HepG2 (cell line): ENCODE results near the gene TRIM25. TPM values are rescaled to one million over a fixed set of nuclear protein-coding genes. Genes with fewer than 3 reads are reported as not detected.

Experiments used
- MIXL1 ChIP-seq: IDR thresholded peaks from 2 replicates; pipeline ENCODE4 v1.6.1; 2016
- PTBP1 ChIP-seq: fragments of 200-400 bp; formaldehyde crosslinking; IDR thresholded peaks from 2 replicates; pipeline ENCODE4 v1.6.1; 2018; ENCODE audit warnings: low read length, low read depth; ENCODE audit not compliant: poor library complexity, severe bottlenecking
- SOX6 ChIP-seq, 2 experiments: fragments of 450-650 bp in 1 of 2; sonication (generic) in 1 of 2; formaldehyde crosslinking in 1 of 2; IDR thresholded peaks; 2 replicates each; pipeline versions ENCODE4 v1.4.0 to v1.6.1; 2017 to 2020; ENCODE audit warnings: antibody characterized with exemption in 1 of 2, mild to moderate bottlenecking in 1 of 2, missing genetic modification reagents in 1 of 2
- ZNF143 ChIP-seq: sonication (generic); formaldehyde crosslinking; IDR thresholded peaks from 2 replicates; pipeline ENCODE4 v1.4.0; 2020; ENCODE audit warnings: missing genetic modification reagents
- ZNF660 ChIP-seq: sonication (generic); formaldehyde crosslinking; IDR thresholded peaks from 2 replicates; pipeline ENCODE4 v1.5.1; 2020; ENCODE audit warnings: mild to moderate bottlenecking, low read depth, missing genetic modification reagents, borderline replicate concordance
- polyA plus RNA-seq, 8 experiments: library from polyadenylated mRNA; depleted of rRNA in 3 of 8; stranded (reverse) in 7 of 8; unstranded in 1 of 8; fragments of >200 nt; fragmentation: Illumina TruSeq in 4 of 8; extraction: Trizol in 4 of 8; gene quantifications; 2 replicates each; pipeline versions ENCODE4 v1.2.1 to v1.2.3, GENCODE V29; 2011 to 2016; ENCODE audit warnings: low read depth in 4 of 8, missing spikeins in 1 of 8, mixed read lengths in 1 of 8; ENCODE audit not compliant: insufficient read depth in 1 of 8
- total RNA-seq, 5 experiments: library from RNA; depleted of rRNA; stranded (reverse); fragments of >200 nt; fragmentation: Illumina TruSeq; extraction: Trizol; gene quantifications; 2 replicates each; pipeline ENCODE4 v1.2.3, GENCODE V29; 2016; ENCODE audit warnings: low read depth in 1 of 5
- TF ChIP-seq, protein P1 (sequence below): sonication (generic); formaldehyde crosslinking; IDR thresholded peaks from 2 replicates; pipeline ENCODE4 v1.4.0; 2020; ENCODE audit warnings: missing genetic modification reagents, borderline replicate concordance
- TF ChIP-seq, protein P2 (sequence below): IDR thresholded peaks from 2 replicates; pipeline ENCODE4 v1.6.1; 2016; ENCODE audit warnings: low read depth, missing genetic modification reagents, missing compliant biosample characterization

Gene TRIM25
- total and polyA plus RNA-seq, 2 of the 13 experiments (the other 11 are each of a cell fraction or from before 2014, with no cell fraction given): 30.8 to 42.2 TPM

GRCh38 chr17:56960596-56961538 lies 47.0 kb upstream of the TRIM25 start, which contains the start of gene COIL (continued):
- 0 out of 2 replicates have a peak, but pooled peaks have one; percentile 39 for TF ChIP-seq ZNF143 (CRISPR knock-in tag)
- TF ChIP-seq, protein P1, sequence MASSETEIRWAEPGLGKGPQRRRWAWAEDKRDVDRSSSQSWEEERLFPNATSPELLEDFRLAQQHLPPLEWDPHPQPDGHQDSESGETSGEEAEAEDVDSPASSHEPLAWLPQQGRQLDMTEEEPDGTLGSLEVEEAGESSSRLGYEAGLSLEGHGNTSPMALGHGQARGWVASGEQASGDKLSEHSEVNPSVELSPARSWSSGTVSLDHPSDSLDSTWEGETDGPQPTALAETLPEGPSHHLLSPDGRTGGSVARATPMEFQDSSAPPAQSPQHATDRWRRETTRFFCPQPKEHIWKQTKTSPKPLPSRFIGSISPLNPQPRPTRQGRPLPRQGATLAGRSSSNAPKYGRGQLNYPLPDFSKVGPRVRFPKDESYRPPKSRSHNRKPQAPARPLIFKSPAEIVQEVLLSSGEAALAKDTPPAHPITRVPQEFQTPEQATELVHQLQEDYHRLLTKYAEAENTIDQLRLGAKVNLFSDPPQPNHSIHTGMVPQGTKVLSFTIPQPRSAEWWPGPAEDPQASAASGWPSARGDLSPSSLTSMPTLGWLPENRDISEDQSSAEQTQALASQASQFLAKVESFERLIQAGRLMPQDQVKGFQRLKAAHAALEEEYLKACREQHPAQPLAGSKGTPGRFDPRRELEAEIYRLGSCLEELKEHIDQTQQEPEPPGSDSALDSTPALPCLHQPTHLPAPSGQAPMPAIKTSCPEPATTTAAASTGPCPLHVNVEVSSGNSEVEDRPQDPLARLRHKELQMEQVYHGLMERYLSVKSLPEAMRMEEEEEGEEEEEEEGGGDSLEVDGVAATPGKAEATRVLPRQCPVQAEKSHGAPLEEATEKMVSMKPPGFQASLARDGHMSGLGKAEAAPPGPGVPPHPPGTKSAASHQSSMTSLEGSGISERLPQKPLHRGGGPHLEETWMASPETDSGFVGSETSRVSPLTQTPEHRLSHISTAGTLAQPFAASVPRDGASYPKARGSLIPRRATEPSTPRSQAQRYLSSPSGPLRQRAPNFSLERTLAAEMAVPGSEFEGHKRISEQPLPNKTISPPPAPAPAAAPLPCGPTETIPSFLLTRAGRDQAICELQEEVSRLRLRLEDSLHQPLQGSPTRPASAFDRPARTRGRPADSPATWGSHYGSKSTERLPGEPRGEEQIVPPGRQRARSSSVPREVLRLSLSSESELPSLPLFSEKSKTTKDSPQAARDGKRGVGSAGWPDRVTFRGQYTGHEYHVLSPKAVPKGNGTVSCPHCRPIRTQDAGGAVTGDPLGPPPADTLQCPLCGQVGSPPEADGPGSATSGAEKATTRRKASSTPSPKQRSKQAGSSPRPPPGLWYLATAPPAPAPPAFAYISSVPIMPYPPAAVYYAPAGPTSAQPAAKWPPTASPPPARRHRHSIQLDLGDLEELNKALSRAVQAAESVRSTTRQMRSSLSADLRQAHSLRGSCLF: no peak
- no peak for TF ChIP-seq PTBP1
- TF ChIP-seq SOX6 (IDR thresholded peaks at IDR 0.05): no peak
- peak; percentile 79 for TF ChIP-seq SOX6 (CRISPR knock-in tag; IDR thresholded peaks at IDR 0.05)
- TF ChIP-seq, protein P2, sequence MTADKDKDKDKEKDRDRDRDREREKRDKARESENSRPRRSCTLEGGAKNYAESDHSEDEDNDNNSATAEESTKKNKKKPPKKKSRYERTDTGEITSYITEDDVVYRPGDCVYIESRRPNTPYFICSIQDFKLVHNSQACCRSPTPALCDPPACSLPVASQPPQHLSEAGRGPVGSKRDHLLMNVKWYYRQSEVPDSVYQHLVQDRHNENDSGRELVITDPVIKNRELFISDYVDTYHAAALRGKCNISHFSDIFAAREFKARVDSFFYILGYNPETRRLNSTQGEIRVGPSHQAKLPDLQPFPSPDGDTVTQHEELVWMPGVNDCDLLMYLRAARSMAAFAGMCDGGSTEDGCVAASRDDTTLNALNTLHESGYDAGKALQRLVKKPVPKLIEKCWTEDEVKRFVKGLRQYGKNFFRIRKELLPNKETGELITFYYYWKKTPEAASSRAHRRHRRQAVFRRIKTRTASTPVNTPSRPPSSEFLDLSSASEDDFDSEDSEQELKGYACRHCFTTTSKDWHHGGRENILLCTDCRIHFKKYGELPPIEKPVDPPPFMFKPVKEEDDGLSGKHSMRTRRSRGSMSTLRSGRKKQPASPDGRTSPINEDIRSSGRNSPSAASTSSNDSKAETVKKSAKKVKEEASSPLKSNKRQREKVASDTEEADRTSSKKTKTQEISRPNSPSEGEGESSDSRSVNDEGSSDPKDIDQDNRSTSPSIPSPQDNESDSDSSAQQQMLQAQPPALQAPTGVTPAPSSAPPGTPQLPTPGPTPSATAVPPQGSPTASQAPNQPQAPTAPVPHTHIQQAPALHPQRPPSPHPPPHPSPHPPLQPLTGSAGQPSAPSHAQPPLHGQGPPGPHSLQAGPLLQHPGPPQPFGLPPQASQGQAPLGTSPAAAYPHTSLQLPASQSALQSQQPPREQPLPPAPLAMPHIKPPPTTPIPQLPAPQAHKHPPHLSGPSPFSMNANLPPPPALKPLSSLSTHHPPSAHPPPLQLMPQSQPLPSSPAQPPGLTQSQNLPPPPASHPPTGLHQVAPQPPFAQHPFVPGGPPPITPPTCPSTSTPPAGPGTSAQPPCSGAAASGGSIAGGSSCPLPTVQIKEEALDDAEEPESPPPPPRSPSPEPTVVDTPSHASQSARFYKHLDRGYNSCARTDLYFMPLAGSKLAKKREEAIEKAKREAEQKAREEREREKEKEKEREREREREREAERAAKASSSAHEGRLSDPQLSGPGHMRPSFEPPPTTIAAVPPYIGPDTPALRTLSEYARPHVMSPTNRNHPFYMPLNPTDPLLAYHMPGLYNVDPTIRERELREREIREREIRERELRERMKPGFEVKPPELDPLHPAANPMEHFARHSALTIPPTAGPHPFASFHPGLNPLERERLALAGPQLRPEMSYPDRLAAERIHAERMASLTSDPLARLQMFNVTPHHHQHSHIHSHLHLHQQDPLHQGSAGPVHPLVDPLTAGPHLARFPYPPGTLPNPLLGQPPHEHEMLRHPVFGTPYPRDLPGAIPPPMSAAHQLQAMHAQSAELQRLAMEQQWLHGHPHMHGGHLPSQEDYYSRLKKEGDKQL: no peak
- no peak for TF ChIP-seq ZNF660 (CRISPR knock-in tag)
- TF ChIP-seq MIXL1: no peak; the same call in none of the 2 replicates
